T-helper 2 cell treated with Interferon-gamma antibody and Interleukin-4, amounts not matched to agents 5 μg/mL and 100 μg/mL, for 36 hours (primary cell): ENCODE data around the gene RSL1D1.

Source experiments
- DNase-seq: peaks from one replicate; pipeline ENCODE4 v3.0.0; 2021; ENCODE audit warnings: low spot score
- H3K27ac Mint-ChIP-seq: one replicate; pipeline ENCODE4 v1.8.0; 2021; ENCODE audit warnings: mild to moderate bottlenecking, mixed read lengths
- H3K27me3 Mint-ChIP-seq: one replicate; pipeline ENCODE4 v1.8.0; 2021; ENCODE audit warnings: low read depth, mixed read lengths
- H3K36me3 Mint-ChIP-seq: one replicate; pipeline ENCODE4 v1.8.0; 2021; ENCODE audit warnings: low read depth, mixed read lengths
- H3K4me1 Mint-ChIP-seq: one replicate; pipeline ENCODE4 v1.8.0; 2021; ENCODE audit warnings: low read depth, mixed read lengths
- H3K4me3 Mint-ChIP-seq: one replicate; pipeline ENCODE4 v1.8.0; 2022; ENCODE audit warnings: mild to moderate bottlenecking, moderate library complexity, mixed read lengths
- H3K9me3 Mint-ChIP-seq: one replicate; pipeline ENCODE4 v1.8.0; 2021; ENCODE audit warnings: mixed read lengths

Gene RSL1D1

GRCh38 chr16:11869353-11870228 lies 18.2 kb upstream of the RSL1D1 start:
- Mint-ChIP-seq H3K4me3 (no peak overlapping the region), H3K9me3 (no peaks in the 10 kb centered on the region), H3K4me1 (peaks cover 4% of the 10 kb centered on the region), H3K27me3 (no peaks in the 10 kb centered on the region), H3K27ac (no peak overlapping the region), H3K36me3 (peaks cover 21% of the 10 kb centered on the region)
- DNase-seq = no peak

- no peak overlapping the region for H3K27ac Mint-ChIP-seq
- H3K4me1 Mint-ChIP-seq = peaks cover 4% of the 10 kb centered on the region
- H3K9me3 Mint-ChIP-seq = no peaks in the 10 kb centered on the region
- no peak overlapping the region for H3K4me3 Mint-ChIP-seq
- peaks cover 14% of the 10 kb centered on the region for H3K36me3 Mint-ChIP-seq
- no peaks in the 10 kb centered on the region for H3K27me3 Mint-ChIP-seq
- DNase-seq = no peak
Measured at GRCh38 chr16:11868412-11868980, 17.2 kb upstream of the RSL1D1 start.

GRCh38 chr16:11862489-11862888 lies 11.1 kb upstream of the RSL1D1 start:
- DNase-seq = no peak
- no peaks in the 10 kb centered on the region for H3K36me3 Mint-ChIP-seq
- no peaks in the 10 kb centered on the region for H3K27me3 Mint-ChIP-seq
- H3K27ac Mint-ChIP-seq = no peak overlapping the region
- H3K4me3 Mint-ChIP-seq = no peak overlapping the region
- H3K4me1 Mint-ChIP-seq = peaks cover 6% of the 10 kb centered on the region
- H3K9me3 Mint-ChIP-seq = no peaks in the 10 kb centered on the region

GRCh38 chr16:11857161-11857560 lies 5.8 kb upstream of the RSL1D1 start:
- no peak overlapping the region for H3K4me3 Mint-ChIP-seq
- H3K27ac Mint-ChIP-seq = no peak overlapping the region
- H3K36me3 Mint-ChIP-seq = peaks cover 10% of the 10 kb centered on the region
- H3K9me3 Mint-ChIP-seq = no peaks in the 10 kb centered on the region
- no peaks in the 10 kb centered on the region for H3K27me3 Mint-ChIP-seq
- no peak for DNase-seq
- H3K4me1 Mint-ChIP-seq = peaks cover 13% of the 10 kb centered on the region

GRCh38 chr16:11852092-11852809 lies 909 bp upstream of the RSL1D1 start:
- Mint-ChIP-seq H3K4me3 (peak overlapping the region; percentile 98), H3K27ac (peak overlapping the region; percentile 97), H3K4me1 (peaks cover 31% of the 10 kb centered on the region), H3K36me3 (peaks cover 41% of the 10 kb centered on the region), H3K9me3 (no peaks in the 10 kb centered on the region), H3K27me3 (no peaks in the 10 kb centered on the region)
- DNase-seq = no peak

GRCh38 chr16:11848842-11849241 lies 2.5 kb downstream of the RSL1D1 start:
- H3K27ac Mint-ChIP-seq = no peak overlapping the region
- H3K36me3 Mint-ChIP-seq = peaks cover 56% of the 10 kb centered on the region
- no peaks in the 10 kb centered on the region for H3K9me3 Mint-ChIP-seq
- peaks cover 21% of the 10 kb centered on the region for H3K4me1 Mint-ChIP-seq
- H3K27me3 Mint-ChIP-seq = no peaks in the 10 kb centered on the region
- H3K4me3 Mint-ChIP-seq = peak overlapping the region; percentile 52
- DNase-seq = no peak

- DNase-seq = no peak
- Mint-ChIP-seq H3K9me3 (no peaks in the 10 kb centered on the region), H3K4me3 (no peak overlapping the region), H3K27ac (no peak overlapping the region), H3K27me3 (no peaks in the 10 kb centered on the region), H3K4me1 (peaks cover 10% of the 10 kb centered on the region), H3K36me3 (peaks cover 70% of the 10 kb centered on the region)
Measured at GRCh38 chr16:11844499-11844898, 6.8 kb downstream of the RSL1D1 start.

- no peaks in the 10 kb centered on the region for H3K27me3 Mint-ChIP-seq
- H3K36me3 Mint-ChIP-seq = peaks cover 65% of the 10 kb centered on the region
- no peak overlapping the region for H3K4me3 Mint-ChIP-seq
- H3K9me3 Mint-ChIP-seq = no peaks in the 10 kb centered on the region
- no peak for DNase-seq
- H3K4me1 Mint-ChIP-seq = peaks cover 6% of the 10 kb centered on the region
- H3K27ac Mint-ChIP-seq = no peak overlapping the region
Measured at GRCh38 chr16:11843861-11844260, 7.5 kb downstream of the RSL1D1 start.

GRCh38 chr16:11843206-11843605 lies 8.1 kb downstream of the RSL1D1 start:
- H3K4me3 Mint-ChIP-seq = no peak overlapping the region
- no peaks in the 10 kb centered on the region for H3K4me1 Mint-ChIP-seq
- no peaks in the 10 kb centered on the region for H3K9me3 Mint-ChIP-seq
- DNase-seq = no peak
- H3K27ac Mint-ChIP-seq = no peak overlapping the region
- H3K36me3 Mint-ChIP-seq = peaks cover 59% of the 10 kb centered on the region
- no peaks in the 10 kb centered on the region for H3K27me3 Mint-ChIP-seq

GRCh38 chr16:11841026-11841425 lies 10.3 kb downstream of the RSL1D1 start:
- Mint-ChIP-seq H3K9me3 (no peaks in the 10 kb centered on the region), H3K27me3 (no peaks in the 10 kb centered on the region), H3K4me1 (no peaks in the 10 kb centered on the region), H3K4me3 (no peak overlapping the region), H3K36me3 (peaks cover 61% of the 10 kb centered on the region), H3K27ac (no peak overlapping the region)
- no peak for DNase-seq

- H3K36me3 Mint-ChIP-seq = peaks cover 35% of the 10 kb centered on the region
- H3K27me3 Mint-ChIP-seq = no peaks in the 10 kb centered on the region
- H3K4me1 Mint-ChIP-seq = no peaks in the 10 kb centered on the region
- H3K27ac Mint-ChIP-seq = no peak overlapping the region
- no peaks in the 10 kb centered on the region for H3K9me3 Mint-ChIP-seq
- H3K4me3 Mint-ChIP-seq = no peak overlapping the region
- DNase-seq = no peak
Measured at GRCh38 chr16:11836650-11837244, 14.6 kb downstream of the RSL1D1 start.

- no peaks in the 10 kb centered on the region for H3K27me3 Mint-ChIP-seq
Measured at GRCh38 chr16:11835891-11836649, 15.3 kb downstream of the RSL1D1 start.

GRCh38 chr16:11835309-11835708 lies 16.0 kb downstream of the RSL1D1 start:
- Mint-ChIP-seq H3K4me1 (no peaks in the 10 kb centered on the region), H3K27ac (no peak overlapping the region), H3K9me3 (no peaks in the 10 kb centered on the region), H3K27me3 (no peaks in the 10 kb centered on the region), H3K36me3 (peaks cover 26% of the 10 kb centered on the region), H3K4me3 (no peak overlapping the region)
- no peak for DNase-seq

More at GRCh38 chr16:11835891-11836649, 15.3 kb downstream of the RSL1D1 start:
- DNase-seq = no peak
- H3K27ac Mint-ChIP-seq = no peak overlapping the region
- no peaks in the 10 kb centered on the region for H3K9me3 Mint-ChIP-seq
- H3K4me1 Mint-ChIP-seq = no peaks in the 10 kb centered on the region
- no peak overlapping the region for H3K4me3 Mint-ChIP-seq
- H3K36me3 Mint-ChIP-seq = peaks cover 30% of the 10 kb centered on the region
